ENCODE measurements around the gene DUSP8.
A peak's percentile ranks its signal among the peaks of the same experiment; 100 is the strongest.

DUSP8 gene

DNA sequence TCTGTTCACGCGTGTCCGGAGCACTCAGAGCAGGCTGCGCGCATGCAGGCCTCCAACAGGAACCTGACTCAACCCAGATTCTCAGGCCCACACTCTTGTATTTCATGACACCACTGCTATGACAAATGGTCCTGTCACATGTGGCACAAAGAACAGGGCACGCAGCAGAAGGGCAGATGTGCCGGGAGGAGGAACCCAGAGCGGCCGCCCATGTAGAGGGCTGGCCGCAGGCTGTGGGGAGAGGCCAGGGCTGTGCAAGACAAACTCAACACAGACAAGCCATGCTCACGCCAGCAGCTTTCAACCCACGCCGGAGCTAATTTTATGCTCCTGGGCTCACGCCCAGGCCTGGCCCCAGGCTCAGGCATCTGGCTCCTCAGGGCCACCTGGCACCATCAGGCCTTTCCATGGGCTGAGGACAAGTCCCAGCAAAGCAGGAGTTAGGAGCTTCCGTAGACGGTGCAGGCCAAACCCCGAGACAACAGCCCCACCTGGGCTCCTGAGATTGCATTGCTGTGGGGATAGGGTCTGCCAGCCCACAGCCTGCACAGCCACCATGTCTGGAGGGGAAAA lies 40.0 kb downstream of the DUSP8 start:
- Mint-ChIP-seq H3K36me3 (ENCODE audit: low read depth) (no peaks in the 10 kb centered on the region), H3K4me3 (no peak overlapping the region)

GRCh38 chr11:1531449-1532013 lies 40.5 kb downstream of the DUSP8 start:
- TF ChIP-seq, protein P1, sequence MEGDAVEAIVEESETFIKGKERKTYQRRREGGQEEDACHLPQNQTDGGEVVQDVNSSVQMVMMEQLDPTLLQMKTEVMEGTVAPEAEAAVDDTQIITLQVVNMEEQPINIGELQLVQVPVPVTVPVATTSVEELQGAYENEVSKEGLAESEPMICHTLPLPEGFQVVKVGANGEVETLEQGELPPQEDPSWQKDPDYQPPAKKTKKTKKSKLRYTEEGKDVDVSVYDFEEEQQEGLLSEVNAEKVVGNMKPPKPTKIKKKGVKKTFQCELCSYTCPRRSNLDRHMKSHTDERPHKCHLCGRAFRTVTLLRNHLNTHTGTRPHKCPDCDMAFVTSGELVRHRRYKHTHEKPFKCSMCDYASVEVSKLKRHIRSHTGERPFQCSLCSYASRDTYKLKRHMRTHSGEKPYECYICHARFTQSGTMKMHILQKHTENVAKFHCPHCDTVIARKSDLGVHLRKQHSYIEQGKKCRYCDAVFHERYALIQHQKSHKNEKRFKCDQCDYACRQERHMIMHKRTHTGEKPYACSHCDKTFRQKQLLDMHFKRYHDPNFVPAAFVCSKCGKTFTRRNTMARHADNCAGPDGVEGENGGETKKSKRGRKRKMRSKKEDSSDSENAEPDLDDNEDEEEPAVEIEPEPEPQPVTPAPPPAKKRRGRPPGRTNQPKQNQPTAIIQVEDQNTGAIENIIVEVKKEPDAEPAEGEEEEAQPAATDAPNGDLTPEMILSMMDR (IDR thresholded peaks at IDR 0.05) = no peak
- no peaks in the 10 kb centered on the region for H3K9me3 Mint-ChIP-seq
- H3K36me3 Mint-ChIP-seq (ENCODE audit: low read depth) = no peaks in the 10 kb centered on the region
- H3K27me3 Mint-ChIP-seq (ENCODE audit: low read depth, poor library complexity) = peaks cover 4% of the 10 kb centered on the region
- no peak overlapping the region for H3K4me3 Mint-ChIP-seq
- H3K27ac Mint-ChIP-seq = peak overlapping the region; percentile 37
- no peak for DNase-seq
- peaks cover 21% of the 10 kb centered on the region for H3K4me1 Mint-ChIP-seq

More for the DNA sequence above, 40.0 kb downstream of the DUSP8 start:
- Mint-ChIP-seq H3K4me1 (peaks cover 21% of the 10 kb centered on the region), H3K9me3 (no peaks in the 10 kb centered on the region), H3K27ac (peak overlapping the region; percentile 37), H3K27me3 (ENCODE audit: low read depth, poor library complexity) (peaks cover 4% of the 10 kb centered on the region)
- TF ChIP-seq, protein P1 (IDR thresholded peaks at IDR 0.05) = no peak
- DNase-seq = no peak

DNA sequence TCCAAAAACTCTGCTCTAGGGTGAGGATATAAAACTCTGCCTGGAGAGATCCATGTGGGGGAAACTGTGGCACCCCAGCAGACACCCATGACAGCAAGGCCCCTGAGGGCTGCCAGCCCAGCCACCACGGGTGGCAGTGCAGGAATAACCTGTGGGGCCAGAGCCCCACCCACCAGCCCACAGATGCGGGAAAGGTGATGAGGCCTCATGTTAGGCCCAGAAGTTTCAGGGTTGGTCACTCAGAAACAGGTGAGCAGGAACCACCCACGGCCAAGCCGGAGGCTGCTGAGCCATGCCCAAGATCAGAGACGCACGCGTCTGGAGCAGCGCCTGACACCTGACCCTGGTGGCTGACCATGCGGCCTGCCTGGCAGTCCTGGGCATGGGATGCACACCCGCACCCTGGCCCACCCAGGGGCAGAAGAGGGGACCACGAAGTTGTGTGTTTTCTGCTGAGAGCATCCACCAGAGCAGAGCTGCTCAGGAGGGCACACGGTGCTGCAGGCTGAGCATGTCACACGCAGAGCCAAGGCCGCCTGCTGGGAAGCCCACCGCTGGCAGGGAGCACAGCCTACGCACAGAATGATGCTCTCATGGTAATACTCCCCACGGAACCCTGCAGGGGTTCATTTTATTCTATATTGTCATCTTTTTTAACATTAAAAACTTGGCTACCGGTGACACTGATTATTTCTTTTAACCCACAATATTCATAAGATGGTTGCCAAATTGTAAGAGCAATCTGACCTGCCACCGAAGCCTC lies 41.2 kb downstream of the DUSP8 start:
- Mint-ChIP-seq H3K27ac (no peak overlapping the region), H3K27me3 (ENCODE audit: low read depth, poor library complexity) (peaks cover 4% of the 10 kb centered on the region), H3K4me3 (no peak overlapping the region), H3K4me1 (peaks cover 16% of the 10 kb centered on the region), H3K9me3 (no peaks in the 10 kb centered on the region), H3K36me3 (ENCODE audit: low read depth) (no peaks in the 10 kb centered on the region)
- TF ChIP-seq, protein P1 (IDR thresholded peaks at IDR 0.05) = no peak
- no peak for DNase-seq

GRCh38 chr11:1529774-1530173 lies 42.3 kb downstream of the DUSP8 start:
- Mint-ChIP-seq H3K27ac (no peak overlapping the region), H3K36me3 (ENCODE audit: low read depth) (no peaks in the 10 kb centered on the region), H3K4me1 (peaks cover 13% of the 10 kb centered on the region), H3K27me3 (ENCODE audit: low read depth, poor library complexity) (peaks cover 4% of the 10 kb centered on the region), H3K4me3 (no peak overlapping the region), H3K9me3 (no peaks in the 10 kb centered on the region)
- no peak for DNase-seq
- TF ChIP-seq, protein P1 (IDR thresholded peaks at IDR 0.05) = no peak

GRCh38 chr11:1529286-1529685 lies 42.8 kb downstream of the DUSP8 start:
- H3K27me3 Mint-ChIP-seq (ENCODE audit: low read depth, poor library complexity) = peaks cover 4% of the 10 kb centered on the region
- H3K27ac Mint-ChIP-seq = no peak overlapping the region
- H3K36me3 Mint-ChIP-seq (ENCODE audit: low read depth) = no peaks in the 10 kb centered on the region
- H3K4me3 Mint-ChIP-seq = no peak overlapping the region
- TF ChIP-seq, protein P1 (IDR thresholded peaks at IDR 0.05) = no peak
- DNase-seq = no peak
- H3K9me3 Mint-ChIP-seq = no peaks in the 10 kb centered on the region
- peaks cover 13% of the 10 kb centered on the region for H3K4me1 Mint-ChIP-seq

All from nephron progenitor cell (in vitro differentiated cells).